K562 (cell line): Measurements from ENCODE around the gene IFI27L2.

Experiments
- CTCF ChIP-seq, 3 experiments: IDR thresholded peaks in 2 of 3; conservative IDR thresholded peaks in 1 of 3; 2 replicates each; pipeline ENCODE4 v1.5.1; 2011 to 2012; ENCODE audit warnings: low read length in 3 of 3, mild to moderate bottlenecking in 3 of 3, control low read depth in 2 of 3, improper control_type of control experiment in 1 of 3, inconsistent platforms in 1 of 3, low read depth in 1 of 3, mixed read lengths in 1 of 3, moderate library complexity in 1 of 3; ENCODE audit not compliant: insufficient read depth in 2 of 3
- DIDO1 ChIP-seq: fragments of 450-650 bp; IDR thresholded peaks from 2 replicates; pipeline ENCODE4 v1.6.1; 2016; ENCODE audit warnings: low read depth, missing biosample characterization, missing genetic modification characterization
- ETV5 ChIP-seq: sonication (generic); formaldehyde crosslinking; IDR thresholded peaks from 2 replicates; pipeline ENCODE4 v1.4.0; 2020; ENCODE audit warnings: low read depth, mild to moderate bottlenecking, missing genetic modification reagents
- EZH2 ChIP-seq: IDR thresholded peaks from 2 replicates; pipeline ENCODE4 v1.6.1; 2012; ENCODE audit warnings: low read depth, mild to moderate bottlenecking, inconsistent platforms, low read length, borderline replicate concordance
- FOXA3 ChIP-seq, 2 experiments: fragments of 450-650 bp in 1 of 2; sonication (generic) in 1 of 2; formaldehyde crosslinking; IDR thresholded peaks in 1 of 2; conservative IDR thresholded peaks in 1 of 2; 2 replicates each; pipeline versions ENCODE4 v1.4.0 to v1.8.0; 2020 to 2022; ENCODE audit warnings: mild to moderate bottlenecking in 2 of 2, missing genetic modification reagents in 1 of 2
- KDM1A ChIP-seq, 2 experiments: fragments of 450-650 bp; IDR thresholded peaks; 2 replicates each; pipeline ENCODE4 v1.6.1; 2016; ENCODE audit warnings: mild to moderate bottlenecking in 2 of 2
- POLR2A ChIP-seq: fragments of 450-650 bp; conservative IDR thresholded peaks from 2 replicates; pipeline ENCODE4 v1.6.1; 2016
- POLR2AphosphoS5 ChIP-seq: IDR thresholded peaks from 2 replicates; pipeline ENCODE4 v1.6.1; 2011; ENCODE audit warnings: mild to moderate bottlenecking, low read depth, low read length, moderate library complexity; ENCODE audit not compliant: control insufficient read depth, insufficient read depth
- RCOR1 ChIP-seq, 2 experiments: IDR thresholded peaks; 2 replicates each; pipeline ENCODE4 v1.6.1; 2012; ENCODE audit warnings: low read depth in 2 of 2, low read length in 2 of 2, borderline replicate concordance in 1 of 2, improper control_type of control experiment in 1 of 2
- TEAD4 ChIP-seq, 2 experiments: sonication (generic) in 1 of 2; formaldehyde crosslinking in 1 of 2; IDR thresholded peaks; 2 replicates each; pipeline versions ENCODE4 v1.6.1 to v1.8.0; 2012 to 2022; ENCODE audit warnings: borderline replicate concordance in 1 of 2, inconsistent platforms in 1 of 2, low read length in 1 of 2, mild to moderate bottlenecking in 1 of 2, missing genetic modification reagents in 1 of 2
- ZSCAN32 ChIP-seq: fragments of 450-650 bp; formaldehyde crosslinking; IDR thresholded peaks from 2 replicates; pipeline ENCODE4 v1.4.0; 2020; ENCODE audit warnings: mild to moderate bottlenecking, moderate library complexity
- TF ChIP-seq, protein P1 (sequence below), 2 experiments: fragments of 450-650 bp; formaldehyde crosslinking in 1 of 2; IDR thresholded peaks; 2 replicates each; pipeline versions ENCODE4 v1.4.0 to v1.6.1; 2014 to 2020; ENCODE audit warnings: mild to moderate bottlenecking in 2 of 2, borderline replicate concordance in 1 of 2, low read depth in 1 of 2

GRCh38 chr14:94101748-94102147 lies 27.7 kb downstream of the IFI27L2 start:
- no peak for TF ChIP-seq POLR2A
- TF ChIP-seq ETV5 = no peak
- TF ChIP-seq, protein P1, sequence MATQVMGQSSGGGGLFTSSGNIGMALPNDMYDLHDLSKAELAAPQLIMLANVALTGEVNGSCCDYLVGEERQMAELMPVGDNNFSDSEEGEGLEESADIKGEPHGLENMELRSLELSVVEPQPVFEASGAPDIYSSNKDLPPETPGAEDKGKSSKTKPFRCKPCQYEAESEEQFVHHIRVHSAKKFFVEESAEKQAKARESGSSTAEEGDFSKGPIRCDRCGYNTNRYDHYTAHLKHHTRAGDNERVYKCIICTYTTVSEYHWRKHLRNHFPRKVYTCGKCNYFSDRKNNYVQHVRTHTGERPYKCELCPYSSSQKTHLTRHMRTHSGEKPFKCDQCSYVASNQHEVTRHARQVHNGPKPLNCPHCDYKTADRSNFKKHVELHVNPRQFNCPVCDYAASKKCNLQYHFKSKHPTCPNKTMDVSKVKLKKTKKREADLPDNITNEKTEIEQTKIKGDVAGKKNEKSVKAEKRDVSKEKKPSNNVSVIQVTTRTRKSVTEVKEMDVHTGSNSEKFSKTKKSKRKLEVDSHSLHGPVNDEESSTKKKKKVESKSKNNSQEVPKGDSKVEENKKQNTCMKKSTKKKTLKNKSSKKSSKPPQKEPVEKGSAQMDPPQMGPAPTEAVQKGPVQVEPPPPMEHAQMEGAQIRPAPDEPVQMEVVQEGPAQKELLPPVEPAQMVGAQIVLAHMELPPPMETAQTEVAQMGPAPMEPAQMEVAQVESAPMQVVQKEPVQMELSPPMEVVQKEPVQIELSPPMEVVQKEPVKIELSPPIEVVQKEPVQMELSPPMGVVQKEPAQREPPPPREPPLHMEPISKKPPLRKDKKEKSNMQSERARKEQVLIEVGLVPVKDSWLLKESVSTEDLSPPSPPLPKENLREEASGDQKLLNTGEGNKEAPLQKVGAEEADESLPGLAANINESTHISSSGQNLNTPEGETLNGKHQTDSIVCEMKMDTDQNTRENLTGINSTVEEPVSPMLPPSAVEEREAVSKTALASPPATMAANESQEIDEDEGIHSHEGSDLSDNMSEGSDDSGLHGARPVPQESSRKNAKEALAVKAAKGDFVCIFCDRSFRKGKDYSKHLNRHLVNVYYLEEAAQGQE (IDR thresholded peaks at IDR 0.05; ENCODE audit: borderline replicate concordance) = no peak
- TF ChIP-seq, protein P1 (CRISPR knock-in tag; IDR thresholded peaks at IDR 0.05; ENCODE audit: low read depth) = no peak
- TF ChIP-seq KDM1A (IDR thresholded peaks at IDR 0.05) = no peak
- TF ChIP-seq DIDO1 (tag) = no peak
- no peak for TF ChIP-seq RCOR1 (IDR thresholded peaks at IDR 0.05; ENCODE audit: borderline replicate concordance in 1 of 2, low read depth in 2 of 2, low read length in 2 of 2)
- no peak for TF ChIP-seq FOXA3 (CRISPR knock-in tag; conservative IDR thresholded peaks at IDR 0.05 in 1 of 2, IDR thresholded peaks at IDR 0.05 in 1 of 2)
- no peak for TF ChIP-seq ZSCAN32 (CRISPR knock-in tag)
- TF ChIP-seq EZH2 = no peak
- no peak for TF ChIP-seq TEAD4 (IDR thresholded peaks at IDR 0.05; ENCODE audit: low read length)
- TF ChIP-seq TEAD4 (CRISPR knock-in tag; IDR thresholded peaks at IDR 0.05; ENCODE audit: borderline replicate concordance) = no peak
- no peak for TF ChIP-seq POLR2AphosphoS5
- no peak for TF ChIP-seq CTCF (IDR thresholded peaks at IDR 0.05 in 2 of 3, conservative IDR thresholded peaks at IDR 0.05 in 1 of 3; ENCODE audit: insufficient read depth in 2 of 3, low read depth in 1 of 3, low read length in 3 of 3)
